Stimulated activated CD4-positive, alpha-beta T cell treated with anti-CD3 and anti-CD28 coated beads, Interleukin-12 subunit alpha, Interleukin-12 subunit beta, amount 100 ng/mL, for 4 hours (primary cell): Measurements from ENCODE around the gene HTRA3.

Source experiments
- DNase-seq: peaks from one replicate; pipeline ENCODE4 v3.0.0-alpha.2; 2020

Gene HTRA3

GRCh38 chr4:8235224-8235623 is 34.3 kb upstream of the HTRA3 start:
- DNase-seq, result no peak

- no peak for DNase-seq
Measured at GRCh38 chr4:8235686-8236085, 33.9 kb upstream of the HTRA3 start.

DNA sequence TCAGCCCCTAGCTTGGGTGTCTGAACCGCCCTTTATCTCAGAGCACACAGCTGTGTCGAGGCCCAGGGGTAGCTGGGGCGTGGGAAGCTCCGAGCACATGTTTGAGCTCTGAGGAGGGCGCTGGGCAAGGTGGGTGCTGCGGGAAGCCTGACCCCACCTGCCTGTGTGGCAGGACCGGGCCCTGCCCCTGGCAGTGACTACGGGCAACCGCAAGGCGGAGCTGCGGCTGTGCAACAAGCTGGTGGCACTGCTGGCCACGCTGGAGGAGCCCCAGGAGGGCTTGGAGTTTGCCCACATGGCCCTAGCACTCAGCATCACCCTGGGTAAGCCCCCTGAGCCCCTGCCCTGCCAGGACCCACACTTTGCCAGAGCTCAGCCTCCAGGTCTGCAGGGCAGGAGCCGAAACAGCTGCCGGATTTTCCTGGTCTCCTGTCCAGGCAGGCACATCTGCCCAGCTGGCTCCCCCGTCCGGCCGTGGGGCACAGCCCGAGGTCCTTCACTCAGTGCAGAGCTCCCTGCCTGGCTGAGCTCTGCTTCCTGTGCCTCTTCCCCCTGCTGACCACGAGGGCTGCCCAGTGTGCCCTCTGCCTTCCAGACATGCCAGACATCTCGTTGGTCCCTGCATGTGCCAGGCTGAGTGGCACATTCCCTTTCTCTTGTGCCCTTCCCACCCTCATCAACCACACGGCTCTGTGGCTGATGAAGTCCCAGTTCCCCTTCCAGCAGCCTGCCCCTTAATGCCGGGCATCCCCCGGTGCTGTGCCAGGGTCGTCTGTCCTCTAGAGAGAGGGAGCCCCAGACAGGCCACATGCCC is 33.2 kb upstream of the HTRA3 start:
- DNase-seq, result no peak

- DNase-seq, result no peak
Measured at GRCh38 chr4:8236920-8237195, 32.7 kb upstream of the HTRA3 start.

GRCh38 chr4:8237256-8237989 is 32.1 kb upstream of the HTRA3 start:
- DNase-seq, result no peak

DNA sequence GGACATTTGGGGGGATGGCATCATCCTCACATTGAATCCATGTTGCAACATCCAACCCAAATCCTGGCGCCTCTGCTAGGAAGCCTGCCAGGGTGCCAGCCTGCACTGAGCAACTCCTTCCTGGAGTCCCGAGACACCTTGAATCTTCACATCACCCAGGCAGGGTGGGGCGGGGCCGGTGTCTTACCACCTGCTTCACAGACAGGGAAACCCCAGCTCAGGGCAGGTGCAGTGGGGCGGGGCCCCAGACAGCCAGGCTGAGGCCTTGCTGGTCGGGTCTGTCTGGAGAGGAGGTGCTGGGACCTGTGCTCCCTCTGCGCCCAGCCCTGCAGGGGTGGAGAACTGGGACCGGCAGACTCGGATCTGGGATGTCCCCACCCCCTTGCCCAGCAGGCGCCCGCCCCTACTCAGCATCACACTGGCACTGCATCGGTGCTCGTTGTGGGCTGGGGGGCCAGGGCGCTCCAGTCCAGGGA is 31.5 kb upstream of the HTRA3 start:
- no peak for DNase-seq

GRCh38 chr4:8238515-8239053 is 31.0 kb upstream of the HTRA3 start:
- no peak for DNase-seq

GRCh38 chr4:8239226-8239625 is 30.3 kb upstream of the HTRA3 start:
- DNase-seq, result no peak

DNA sequence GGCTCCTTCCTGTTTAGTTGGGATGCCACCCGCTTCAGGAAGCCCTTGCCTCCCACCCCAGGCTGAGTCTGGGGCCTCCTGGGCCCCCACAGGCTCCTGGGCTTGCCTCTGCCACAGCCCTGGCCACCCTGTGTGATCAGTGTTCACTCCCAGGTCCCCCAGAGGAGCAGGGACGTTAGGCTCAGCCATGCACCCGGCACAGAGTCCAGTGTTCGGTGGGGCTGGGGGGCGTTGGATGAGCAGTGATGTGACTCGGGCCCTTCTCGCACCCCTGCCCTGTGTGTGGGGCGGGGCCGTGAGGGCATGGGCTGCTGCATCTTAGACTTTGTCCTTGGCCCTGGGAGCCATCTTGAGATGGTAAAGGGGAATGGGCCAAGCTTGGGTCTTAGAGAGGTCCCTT is 29.9 kb upstream of the HTRA3 start:
- DNase-seq, result no peak

DNA sequence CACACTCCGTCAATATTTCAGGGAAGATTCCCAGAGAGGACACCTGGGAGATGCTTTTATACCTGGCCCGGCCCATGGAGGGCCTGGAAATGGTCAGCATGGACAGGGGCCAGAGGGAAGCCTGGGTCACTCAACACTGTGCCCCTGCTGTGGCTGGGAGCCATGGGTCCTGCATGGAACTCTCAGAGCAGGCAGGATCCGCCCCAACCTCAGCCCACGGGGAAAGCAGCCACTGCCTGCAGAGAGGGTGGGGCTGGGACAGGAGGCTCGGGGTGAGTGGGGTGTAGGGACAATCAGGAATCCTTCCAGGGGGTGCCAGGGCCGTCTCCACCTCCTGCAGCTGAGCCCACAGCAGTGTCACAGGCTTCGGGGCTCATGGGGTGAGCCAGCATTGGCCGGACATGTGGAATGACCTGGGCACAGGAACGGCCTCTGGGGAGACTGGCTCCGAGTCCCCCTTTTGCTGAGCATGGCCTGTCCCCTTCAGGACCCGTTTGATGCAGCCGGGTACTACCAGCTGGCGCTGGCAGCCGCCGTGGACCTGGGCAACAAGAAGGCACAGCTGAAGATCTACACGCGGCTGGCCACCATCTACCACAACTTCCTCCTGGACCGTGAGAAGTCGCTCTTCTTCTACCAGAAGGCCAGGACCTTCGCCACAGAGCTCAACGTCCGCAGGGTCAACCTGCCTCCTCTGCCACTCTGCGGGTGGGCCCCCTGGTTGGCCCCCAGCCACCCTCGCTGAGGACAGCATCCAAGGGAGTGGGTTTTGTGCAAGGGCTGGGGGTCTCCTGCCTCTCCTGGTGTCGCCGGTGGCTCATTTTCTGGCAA is 29.1 kb upstream of the HTRA3 start:
- DNase-seq, result no peak

DNA sequence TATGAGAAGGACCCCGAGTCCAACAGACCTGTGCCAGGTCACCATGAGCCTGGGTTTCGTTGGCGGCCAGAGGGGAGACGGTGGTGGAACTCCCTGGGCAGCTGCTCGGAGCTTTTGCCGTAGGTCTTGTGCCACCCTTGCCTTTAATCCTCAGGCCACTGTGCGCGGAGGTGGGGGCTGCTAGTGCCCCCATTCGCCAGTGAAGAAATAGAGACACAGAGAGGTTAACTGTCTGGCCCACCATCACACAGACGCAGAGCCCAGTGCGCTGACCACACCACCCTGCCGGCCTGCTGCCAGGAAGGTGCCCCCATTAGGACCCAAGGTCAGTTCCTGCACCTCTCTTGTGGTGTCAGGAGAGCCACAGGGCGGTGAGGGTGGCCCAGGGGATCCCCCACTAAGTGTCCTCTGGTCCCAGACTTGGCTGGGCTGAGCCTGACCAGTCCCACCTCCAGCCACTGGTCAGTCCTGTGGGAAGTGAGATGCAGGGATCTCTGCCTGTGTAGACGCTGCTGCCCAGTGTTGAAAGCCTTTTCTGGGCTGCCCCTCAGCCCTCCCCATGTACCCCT is 28.3 kb upstream of the HTRA3 start:
- no peak for DNase-seq

- peak; percentile 86 for DNase-seq
Measured at GRCh38 chr4:8241895-8242696, 27.5 kb upstream of the HTRA3 start.

DNA sequence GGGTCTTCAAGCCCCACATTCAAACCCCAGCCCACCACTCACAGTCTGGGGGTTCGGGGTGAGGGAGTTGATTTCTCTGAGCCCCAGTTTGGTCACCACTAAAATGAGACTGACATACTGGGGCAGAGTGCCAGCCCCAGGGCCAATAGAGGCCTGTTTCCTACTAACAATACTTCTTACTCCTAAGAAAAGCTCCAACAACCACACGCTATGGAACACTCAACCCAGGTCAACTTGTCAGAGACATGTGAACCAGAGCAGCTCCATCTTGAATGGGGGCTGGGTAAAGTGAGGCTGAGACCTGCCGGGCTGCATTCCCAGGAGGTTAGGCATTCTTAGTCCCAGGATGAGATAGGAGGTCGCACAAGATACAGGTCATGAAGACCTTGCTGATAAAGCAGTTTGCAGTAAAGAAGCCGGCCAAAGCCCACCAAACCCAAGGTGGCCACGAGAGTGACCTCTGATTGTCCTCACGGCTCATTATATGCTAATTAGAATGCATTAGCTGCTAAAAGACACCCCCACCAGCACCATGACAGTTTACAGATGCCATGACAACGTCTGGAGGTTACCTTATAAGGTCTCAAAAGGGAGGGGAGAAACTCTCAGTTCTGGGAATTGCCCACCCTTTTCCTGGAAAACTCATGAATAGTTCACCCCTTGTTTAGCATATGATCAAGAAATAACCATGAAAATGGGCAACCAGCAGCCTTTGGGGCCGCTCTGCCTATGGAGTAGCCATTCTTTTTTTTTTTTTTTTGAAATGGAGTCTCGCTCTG is 26.6 kb upstream of the HTRA3 start:
- DNase-seq, result no peak

DNA sequence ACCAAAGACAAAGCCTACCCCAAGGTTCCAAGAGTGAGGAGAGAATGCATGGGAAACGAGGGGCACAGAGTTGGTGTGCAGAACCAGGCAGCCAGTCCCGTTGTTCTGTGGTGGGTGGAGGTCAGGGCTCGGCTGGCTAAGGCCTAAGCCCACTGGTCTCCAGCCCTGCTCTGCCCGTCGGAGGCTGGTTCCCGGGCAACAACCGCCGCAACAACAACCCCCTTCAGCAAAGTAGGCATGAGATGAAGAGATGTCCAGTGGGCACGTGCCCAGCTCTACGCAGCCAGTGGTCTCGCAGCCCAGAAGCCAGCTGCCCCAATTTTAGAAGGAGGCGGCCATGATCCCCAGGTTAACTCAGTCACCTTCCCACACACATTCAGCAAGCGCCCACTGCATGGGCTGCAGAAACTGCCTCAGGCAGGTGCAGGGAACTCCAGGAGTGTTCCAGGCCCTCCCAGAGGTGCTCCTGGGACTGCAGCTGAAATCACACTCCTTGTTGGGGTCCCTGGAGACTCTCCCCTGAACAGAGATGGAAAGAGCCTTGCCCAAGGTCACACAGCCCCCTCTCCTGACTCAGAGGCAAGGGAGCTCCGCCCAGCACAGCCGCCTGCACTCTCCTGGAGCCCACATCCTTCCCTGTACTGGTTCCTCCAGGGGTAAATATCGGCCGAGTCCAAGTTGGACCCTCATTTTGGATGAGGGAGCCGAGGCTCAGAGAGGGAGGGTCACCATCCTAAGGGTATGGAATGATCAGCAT is 25.4 kb upstream of the HTRA3 start:
- DNase-seq, result no peak

- DNase-seq, result no peak
Measured at GRCh38 chr4:8244931-8245460, 24.6 kb upstream of the HTRA3 start.

DNA sequence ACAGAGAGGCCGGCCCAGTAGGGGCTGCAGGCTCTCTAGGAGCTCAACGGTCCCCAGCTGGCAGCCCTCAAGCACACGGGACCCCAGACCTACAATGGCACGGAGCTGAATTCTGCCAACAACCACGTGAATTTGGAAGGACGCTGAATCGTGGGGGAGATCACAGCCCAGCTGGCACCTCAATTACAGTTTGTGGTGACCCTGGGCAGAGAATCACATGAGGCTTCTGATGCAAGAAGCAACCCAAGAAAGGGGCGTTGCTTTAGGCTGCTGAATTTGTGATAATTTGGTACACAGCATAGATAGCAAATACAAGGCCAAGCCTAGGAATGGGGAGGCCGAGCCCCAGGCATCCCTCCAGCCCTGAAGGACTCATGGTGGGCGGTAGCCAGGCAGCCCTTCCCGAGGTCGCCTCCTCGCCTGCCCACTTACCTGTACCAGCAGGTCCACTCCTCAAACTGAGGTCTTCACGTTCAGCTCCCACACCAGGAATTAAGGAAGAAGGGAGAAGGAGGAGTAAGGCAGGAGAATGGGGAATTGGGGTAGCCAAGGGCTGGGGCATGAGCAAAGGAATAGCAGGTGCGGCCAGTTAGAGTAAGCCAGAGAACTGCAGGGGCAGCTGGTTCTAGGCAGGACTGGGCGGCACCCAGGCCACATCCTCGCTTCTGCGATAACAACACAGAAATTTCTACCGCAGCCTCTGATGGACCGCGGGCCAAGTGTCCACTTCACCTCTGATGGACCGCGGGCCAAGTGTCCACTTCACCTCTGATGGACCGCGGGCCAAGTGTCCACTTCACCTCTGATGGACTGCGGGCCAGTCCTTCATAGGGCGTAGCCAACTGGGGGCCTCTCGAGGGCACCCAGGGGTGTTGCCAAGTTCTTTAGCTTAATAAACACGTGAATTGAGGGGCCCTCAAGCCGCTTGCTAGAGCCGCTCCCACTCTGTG is 23.4 kb upstream of the HTRA3 start:
- DNase-seq, result no peak

GRCh38 chr4:8247047-8247930 is 22.3 kb upstream of the HTRA3 start:
- DNase-seq, result no peak

- DNase-seq, result no peak
Measured at GRCh38 chr4:8248091-8248490, 21.5 kb upstream of the HTRA3 start.
